NT2/D1 (cell line): ENCODE measurements around the gene TCF25.

Source experiments
- SUZ12 ChIP-seq: IDR thresholded peaks from 2 replicates; pipeline ENCODE4 v1.6.1; 2011; ENCODE audit not compliant: insufficient read length, insufficient read depth; ENCODE audit errors: extremely low read depth
- YY1 ChIP-seq: IDR thresholded peaks from 2 replicates; pipeline ENCODE4 v1.6.1; 2011; ENCODE audit not compliant: insufficient read length, insufficient read depth
- ZNF274 ChIP-seq: IDR thresholded peaks from 2 replicates; pipeline ENCODE4 v1.6.1; 2011; ENCODE audit warnings: mild to moderate bottlenecking, low read depth, low read length

DNA sequence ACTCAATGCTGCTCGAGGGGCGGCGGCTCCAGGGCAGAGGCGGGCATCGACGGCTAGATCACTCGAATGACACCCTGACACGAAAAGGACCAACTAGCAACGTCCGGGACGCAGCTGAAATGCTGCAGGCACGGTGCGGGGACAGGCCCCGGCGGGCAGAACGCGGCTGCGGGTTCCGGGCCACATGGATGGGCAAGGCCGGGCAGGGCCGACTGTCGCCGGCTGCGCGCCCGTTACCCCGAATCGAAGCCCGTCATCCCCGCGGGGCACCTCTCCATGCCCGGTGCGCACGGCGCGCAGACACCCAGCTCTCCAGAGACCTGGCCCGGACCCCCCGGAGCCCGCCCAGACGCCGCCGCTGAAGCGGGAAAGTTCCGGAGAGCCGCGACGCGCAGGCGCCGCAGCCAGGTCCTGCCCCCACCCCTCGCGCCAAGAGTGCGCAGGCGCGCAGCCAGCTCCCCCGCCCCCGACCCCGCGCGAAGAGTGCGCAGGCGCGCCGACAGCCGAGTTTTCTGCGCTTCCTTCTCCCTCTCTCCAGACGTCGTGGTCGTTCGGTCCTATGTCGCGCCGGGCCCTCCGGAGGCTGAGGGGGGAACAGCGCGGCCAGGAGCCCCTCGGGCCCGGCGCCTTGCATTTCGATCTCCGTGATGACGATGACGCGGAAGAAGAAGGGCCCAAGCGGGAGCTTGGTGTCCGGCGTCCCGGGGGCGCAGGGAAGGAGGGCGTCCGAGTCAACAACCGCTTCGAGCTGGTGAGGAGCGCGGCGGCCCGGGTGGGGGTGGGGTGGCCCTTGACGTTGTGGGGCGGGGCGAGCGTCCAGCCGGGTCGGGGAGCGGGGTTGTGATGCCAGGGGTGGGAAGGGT is at the start of gene TCF25:
- TF ChIP-seq YY1 (no peak), ZNF274 (no peak), SUZ12 (no peak)
